ENCODE measurements around the gene ZNF277.

DNA sequence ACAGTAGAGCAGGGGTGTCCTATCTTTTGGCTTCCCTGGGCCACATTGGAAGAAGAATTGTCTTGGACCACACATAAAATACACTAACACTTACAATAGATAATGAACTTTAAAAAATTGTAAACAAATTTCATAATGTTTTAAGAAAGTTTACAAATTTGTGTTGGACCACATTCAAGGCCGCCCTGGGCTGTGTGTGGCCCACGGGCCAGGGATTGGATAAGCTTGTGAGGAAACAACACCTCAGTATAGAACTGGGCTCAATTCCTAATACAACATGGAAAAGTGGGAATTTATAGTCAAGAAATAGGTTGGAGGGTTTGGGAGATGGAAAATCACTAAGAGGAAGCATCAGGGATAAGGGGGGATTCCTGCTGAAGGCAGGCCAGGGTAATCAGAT is 17.7 kb downstream of the ZNF277 start:
- TF ChIP-seq, protein P1, sequence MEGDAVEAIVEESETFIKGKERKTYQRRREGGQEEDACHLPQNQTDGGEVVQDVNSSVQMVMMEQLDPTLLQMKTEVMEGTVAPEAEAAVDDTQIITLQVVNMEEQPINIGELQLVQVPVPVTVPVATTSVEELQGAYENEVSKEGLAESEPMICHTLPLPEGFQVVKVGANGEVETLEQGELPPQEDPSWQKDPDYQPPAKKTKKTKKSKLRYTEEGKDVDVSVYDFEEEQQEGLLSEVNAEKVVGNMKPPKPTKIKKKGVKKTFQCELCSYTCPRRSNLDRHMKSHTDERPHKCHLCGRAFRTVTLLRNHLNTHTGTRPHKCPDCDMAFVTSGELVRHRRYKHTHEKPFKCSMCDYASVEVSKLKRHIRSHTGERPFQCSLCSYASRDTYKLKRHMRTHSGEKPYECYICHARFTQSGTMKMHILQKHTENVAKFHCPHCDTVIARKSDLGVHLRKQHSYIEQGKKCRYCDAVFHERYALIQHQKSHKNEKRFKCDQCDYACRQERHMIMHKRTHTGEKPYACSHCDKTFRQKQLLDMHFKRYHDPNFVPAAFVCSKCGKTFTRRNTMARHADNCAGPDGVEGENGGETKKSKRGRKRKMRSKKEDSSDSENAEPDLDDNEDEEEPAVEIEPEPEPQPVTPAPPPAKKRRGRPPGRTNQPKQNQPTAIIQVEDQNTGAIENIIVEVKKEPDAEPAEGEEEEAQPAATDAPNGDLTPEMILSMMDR (tag by site-specific recombination; IDR thresholded peaks at IDR 0.05): no peak
- TF ChIP-seq, protein P2, sequence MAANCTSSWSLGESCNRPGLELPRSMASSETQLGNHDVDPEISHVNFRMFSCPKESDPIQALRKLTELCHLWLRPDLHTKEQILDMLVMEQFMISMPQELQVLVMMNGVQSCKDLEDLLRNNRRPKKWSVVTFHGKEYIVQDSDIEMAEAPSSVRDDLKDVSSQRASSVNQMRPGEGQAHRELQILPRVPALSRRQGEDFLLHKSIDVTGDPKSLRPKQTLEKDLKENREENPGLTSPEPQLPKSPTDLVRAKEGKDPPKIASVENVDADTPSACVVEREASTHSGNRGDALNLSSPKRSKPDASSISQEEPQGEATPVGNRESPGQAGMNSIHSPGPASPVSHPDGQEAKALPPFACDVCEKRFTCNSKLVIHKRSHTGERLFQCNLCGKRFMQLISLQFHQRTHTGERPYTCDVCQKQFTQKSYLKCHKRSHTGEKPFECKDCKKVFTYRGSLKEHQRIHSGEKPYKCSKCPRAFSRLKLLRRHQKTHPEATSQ (tag by site-specific recombination; IDR thresholded peaks at IDR 0.05): no peak
